HFFc6 (cell line): ENCODE data around the gene IGFBP6. TPM values are rescaled to one million over a fixed set of nuclear protein-coding genes. Genes with fewer than 3 reads are reported as not detected.

Experiments used
- DNase-seq: peaks from one replicate; pipeline ENCODE4 v3.0.0-alpha.2; 2018
- H3K27ac Mint-ChIP-seq: 2 replicates; pipeline ENCODE4 v1.8.0; 2020; ENCODE audit warnings: mild to moderate bottlenecking, mixed read lengths
- H3K27me3 Mint-ChIP-seq: 2 replicates; pipeline ENCODE4 v1.8.0; 2021; ENCODE audit warnings: mild to moderate bottlenecking, moderate library complexity, mixed read lengths; ENCODE audit not compliant: insufficient read depth
- H3K36me3 Mint-ChIP-seq: 2 replicates; pipeline ENCODE4 v1.8.0; 2021; ENCODE audit warnings: low read depth, mixed read lengths
- H3K4me1 Mint-ChIP-seq: 2 replicates; pipeline ENCODE4 v1.8.0; 2020; ENCODE audit warnings: low read depth, mixed read lengths
- H3K4me3 Mint-ChIP-seq: 2 replicates; pipeline ENCODE4 v1.8.0; 2020; ENCODE audit warnings: mild to moderate bottlenecking, moderate library complexity, mixed read lengths
- H3K9me3 Mint-ChIP-seq: 2 replicates; pipeline ENCODE4 v1.8.0; 2020; ENCODE audit warnings: mild to moderate bottlenecking, mixed read lengths
- total RNA-seq, 6 experiments: library from RNA; stranded (reverse); fragmentation: NEBNext Ultra II Directional; extraction: Animal tissue kit (Norgen Biotek cat#: 25700); gene quantifications; 2 replicates in 1 of 6; 3 replicates in 5 of 6; pipeline ENCODE4 v1.2.3, GENCODE V29; 2021
- TF ChIP-seq, protein P1 (sequence below): fragments of 200-600 bp; sonication (generic); IDR thresholded peaks from 2 replicates; pipeline ENCODE4 v1.5.0; 2021; ENCODE audit warnings: antibody characterized with exemption, mild to moderate bottlenecking

IGFBP6 gene
- total RNA-seq, 6 experiments from 2014 or later, result 317 to 444 (median 430) TPM

DNA sequence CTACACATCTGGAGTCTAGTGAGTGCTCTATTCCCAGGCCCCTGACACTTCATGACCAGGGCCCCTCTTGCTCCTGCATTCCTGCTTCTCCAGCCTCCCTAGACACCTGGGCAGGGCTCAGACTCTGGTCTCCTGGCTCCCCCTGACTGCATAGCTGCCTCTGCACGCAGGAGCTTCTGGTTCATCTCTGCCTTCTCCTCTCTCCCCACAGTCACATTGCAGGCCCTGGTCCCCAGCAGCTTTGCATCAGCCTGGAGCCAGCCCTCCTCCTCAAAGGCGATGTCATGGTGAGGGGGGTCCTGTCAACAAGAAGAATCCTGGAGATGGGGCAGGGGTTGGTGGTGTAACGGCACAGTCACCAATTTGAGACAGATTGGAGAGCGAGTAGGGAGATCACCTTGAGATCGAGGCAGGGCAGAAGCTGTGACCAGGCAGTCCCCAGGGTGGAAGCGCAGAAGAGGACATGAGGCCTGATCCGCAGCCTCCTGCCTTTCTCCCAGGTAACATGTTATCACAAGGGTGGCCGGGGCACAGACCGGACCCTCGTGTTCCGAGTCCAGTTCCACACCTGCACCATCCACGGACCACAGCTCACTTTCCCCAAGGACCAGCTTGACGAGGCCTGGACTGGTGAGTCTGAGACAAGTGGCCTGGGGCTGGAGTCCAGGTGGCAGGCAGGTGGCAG, 39.5 kb upstream of the IGFBP6 start:
- Mint-ChIP-seq H3K9me3 (no peaks in the 10 kb centered on the region), H3K27me3 (peaks cover 22% of the 10 kb centered on the region), H3K27ac (no peak overlapping the region), H3K4me3 (no peak overlapping the region), H3K4me1 (peaks cover 25% of the 10 kb centered on the region), H3K36me3 (peaks cover 7% of the 10 kb centered on the region)
- DNase-seq, result no peak
- TF ChIP-seq, protein P1, sequence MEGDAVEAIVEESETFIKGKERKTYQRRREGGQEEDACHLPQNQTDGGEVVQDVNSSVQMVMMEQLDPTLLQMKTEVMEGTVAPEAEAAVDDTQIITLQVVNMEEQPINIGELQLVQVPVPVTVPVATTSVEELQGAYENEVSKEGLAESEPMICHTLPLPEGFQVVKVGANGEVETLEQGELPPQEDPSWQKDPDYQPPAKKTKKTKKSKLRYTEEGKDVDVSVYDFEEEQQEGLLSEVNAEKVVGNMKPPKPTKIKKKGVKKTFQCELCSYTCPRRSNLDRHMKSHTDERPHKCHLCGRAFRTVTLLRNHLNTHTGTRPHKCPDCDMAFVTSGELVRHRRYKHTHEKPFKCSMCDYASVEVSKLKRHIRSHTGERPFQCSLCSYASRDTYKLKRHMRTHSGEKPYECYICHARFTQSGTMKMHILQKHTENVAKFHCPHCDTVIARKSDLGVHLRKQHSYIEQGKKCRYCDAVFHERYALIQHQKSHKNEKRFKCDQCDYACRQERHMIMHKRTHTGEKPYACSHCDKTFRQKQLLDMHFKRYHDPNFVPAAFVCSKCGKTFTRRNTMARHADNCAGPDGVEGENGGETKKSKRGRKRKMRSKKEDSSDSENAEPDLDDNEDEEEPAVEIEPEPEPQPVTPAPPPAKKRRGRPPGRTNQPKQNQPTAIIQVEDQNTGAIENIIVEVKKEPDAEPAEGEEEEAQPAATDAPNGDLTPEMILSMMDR, result no peak

- peaks cover 7% of the 10 kb centered on the region for H3K36me3 Mint-ChIP-seq
- H3K4me1 Mint-ChIP-seq, result peaks cover 22% of the 10 kb centered on the region
- TF ChIP-seq, protein P1, result no peak
- no peak overlapping the region for H3K4me3 Mint-ChIP-seq
- H3K27ac Mint-ChIP-seq, result no peak overlapping the region
- no peaks in the 10 kb centered on the region for H3K9me3 Mint-ChIP-seq
- DNase-seq, result no peak
- peaks cover 25% of the 10 kb centered on the region for H3K27me3 Mint-ChIP-seq
These were observed 38.6 kb upstream of the IGFBP6 start for GRCh38 chr12:53058674-53059433.

GRCh38 chr12:53059434-53060063, 37.9 kb upstream of the IGFBP6 start:
- Mint-ChIP-seq H3K36me3 (peaks cover 7% of the 10 kb centered on the region), H3K27ac (0 out of 2 replicates have a peak overlapping the region, but pooled peaks have one; percentile 11)

GRCh38 chr12:53060064-53060720, 37.3 kb upstream of the IGFBP6 start:
- Mint-ChIP-seq H3K9me3 (no peaks in the 10 kb centered on the region), H3K36me3 (peaks cover 4% of the 10 kb centered on the region), H3K4me1 (peaks cover 30% of the 10 kb centered on the region), H3K27ac (peak overlapping the region; percentile 11; the same call in 1 of the 2 replicates), H3K27me3 (peaks cover 31% of the 10 kb centered on the region), H3K4me3 (peak overlapping the region; percentile 46; the same call in 1 of the 2 replicates)
- DNase-seq, result no peak
- TF ChIP-seq, protein P1, result no peak

More at GRCh38 chr12:53059434-53060063, 37.9 kb upstream of the IGFBP6 start:
- no peak for DNase-seq
- Mint-ChIP-seq H3K27me3 (peaks cover 31% of the 10 kb centered on the region), H3K4me3 (peak overlapping the region; percentile 46; the same call in 1 of the 2 replicates), H3K4me1 (peaks cover 24% of the 10 kb centered on the region), H3K9me3 (no peaks in the 10 kb centered on the region)
- TF ChIP-seq, protein P1, result no peak

DNA sequence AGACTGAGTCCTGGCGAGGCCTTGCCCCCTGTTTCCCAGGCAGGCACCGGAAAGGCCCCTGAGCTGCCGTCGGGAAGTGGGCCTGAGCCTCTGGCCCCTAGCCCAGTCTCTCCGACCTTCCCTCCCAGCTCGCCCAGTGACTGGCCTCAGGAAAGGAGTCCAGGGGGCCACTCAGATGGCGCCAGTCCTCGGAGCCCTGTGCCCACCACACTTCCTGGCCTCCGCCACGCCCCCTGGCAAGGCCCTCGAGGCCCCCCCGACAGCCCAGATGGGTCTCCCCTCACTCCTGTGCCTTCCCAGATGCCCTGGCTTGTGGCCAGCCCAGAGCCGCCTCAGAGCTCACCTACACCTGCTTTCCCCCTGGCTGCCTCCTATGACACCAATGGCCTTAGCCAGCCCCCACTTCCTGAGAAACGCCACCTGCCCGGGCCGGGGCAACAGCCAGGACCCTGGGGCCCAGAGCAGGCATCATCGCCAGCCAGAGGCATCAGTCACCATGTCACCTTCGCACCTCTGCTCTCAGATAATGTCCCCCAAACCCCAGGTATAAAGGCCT, 36.7 kb upstream of the IGFBP6 start:
- TF ChIP-seq, protein P1, result no peak
- H3K27ac Mint-ChIP-seq, result peak overlapping the region; percentile 36; the same call in 1 of the 2 replicates
- H3K9me3 Mint-ChIP-seq, result no peaks in the 10 kb centered on the region
- H3K4me1 Mint-ChIP-seq, result peaks cover 36% of the 10 kb centered on the region
- H3K36me3 Mint-ChIP-seq, result no peaks in the 10 kb centered on the region; the same call in 1 of the 2 replicates
- H3K4me3 Mint-ChIP-seq, result no peak overlapping the region
- peaks cover 29% of the 10 kb centered on the region for H3K27me3 Mint-ChIP-seq
- no peak for DNase-seq
